Heart left ventricle (tissue), 16 donors: ENCODE data around the gene SPATA24. TPM values are rescaled to one million over a fixed set of nuclear protein-coding genes. Genes with fewer than 3 reads are reported as not detected.

ENCODE experiments used
- ATAC-seq, 4 donors: fragments of 200-7000 bp; cut with Tn5 transposase; one replicate each; pipeline ENCODE4 v1.9.1; 2020 to 2022; ENCODE audit warnings: moderate library complexity in 4 of 4, mild to moderate bottlenecking in 3 of 4, moderate number of reproducible peaks in 1 of 4
- DNase-seq, 5 donors: peaks; one replicate each; pipeline ENCODE4 v3.0.0-alpha.2; 2020
- H3K27ac ChIP-seq, 12 donors: fragments of 200-600 bp; sonication (generic) in 4 of 12; one replicate each; pipeline versions ENCODE4 v1.5.0 to v1.8.0; 2016 to 2022; ENCODE audit warnings: mild to moderate bottlenecking in 2 of 12
- H3K27me3 ChIP-seq, 9 donors: fragments of 200-600 bp; sonication (generic) in 2 of 9; one replicate each; pipeline versions ENCODE4 v1.5.1 to v1.8.0; 2016 to 2022; ENCODE audit warnings: mild to moderate bottlenecking in 3 of 9
- H3K36me3 ChIP-seq, 9 donors: fragments of 200-600 bp; sonication (generic) in 2 of 9; one replicate each; pipeline versions ENCODE4 v1.5.0 to v1.8.0; 2018 to 2022; ENCODE audit warnings: mild to moderate bottlenecking in 2 of 9
- H3K4me1 ChIP-seq, 12 donors: fragments of 200-600 bp; sonication (generic) in 4 of 12; one replicate each; pipeline versions ENCODE4 v1.5.0 to v1.8.0; 2016 to 2022; ENCODE audit warnings: mild to moderate bottlenecking in 3 of 12
- H3K4me3 ChIP-seq, 12 donors: fragments of 200-600 bp; sonication (generic) in 4 of 12; one replicate each; pipeline versions ENCODE4 v1.5.0 to v1.8.0; 2017 to 2022; ENCODE audit warnings: mild to moderate bottlenecking in 9 of 12, moderate library complexity in 4 of 12
- H3K9me3 ChIP-seq, 12 donors: fragments of 200-600 bp; sonication (generic) in 4 of 12; one replicate each; pipeline versions ENCODE4 v1.5.0 to v1.8.0; 2016 to 2022; ENCODE audit warnings: mild to moderate bottlenecking in 1 of 12
- CTCF ChIP-seq, 12 donors: fragments of 200-600 bp; sonication (generic) in 4 of 12; IDR thresholded peaks; one replicate each; pipeline versions ENCODE4 v1.5.0 to v1.8.0; 2018 to 2022; ENCODE audit warnings: antibody characterized with exemption in 12 of 12, mild to moderate bottlenecking in 5 of 12
- POLR2A ChIP-seq, 2 donors: fragments of 450-650 bp; IDR thresholded peaks; one replicate each; pipeline ENCODE4 v1.6.1; 2017; ENCODE audit warnings: antibody characterized with exemption in 2 of 2, mild to moderate bottlenecking in 2 of 2, moderate library complexity in 2 of 2
- WGBS, 4 donors: extraction: QIAGEN DNeasy Blood & Tissue Kit in 2 of 4; methylation state at CpG; one replicate each; pipeline versions ENCODE4 v1.1.5 to v1.1.7; 2013 to 2018; 5-methylcytosine and 5-hydroxymethylcytosine counted together
- intact Hi-C, 10 donors: fragments of 100-400 bp; cut with DNase I; formaldehyde crosslinking; loops; one replicate each; pipeline versions ENCODE4 v1.11.1 to v1.14.2; 2022
- polyA plus RNA-seq, 2 donors: library from polyadenylated mRNA; stranded (reverse); fragments of 200-250 nt; gene quantifications; one replicate each; pipeline ENCODE4 v1.2.3, GENCODE V29; 2013
- total RNA-seq, 9 donors: library from RNA; depleted of rRNA in 2 of 9; stranded (reverse); fragments of >200 nt in 2 of 9; fragmentation: NEBNext Ultra II Directional in 3 of 9; extraction: Animal tissue kit (Norgen Biotek cat#: 25700) in 3 of 9; gene quantifications; one replicate each; pipeline versions ENCODE4 v1.1.0 to v1.2.4, GENCODE V29; 2016 to 2023
- donor health status: ischemic (EF 13 %, LVEDD 7.1; RV severe dilation, severe dysfunction).
- donor health status: healthy with polysubstance abuse.
- donor health status: DM: no; HTN: yes; CAD: no.
- donor health status: DM: no; HTN: no; CAD: no.
- donor health status: ischemic (EF 25% LVEDD 6.9; RV normal size, moderate dysfunction).
- donor health status: ischemic (EF 25% LVEDD 5.7; RV mildly dilated, moderate dysfunction).
- donor health status: healthy.
- donor health status: DM: yes; HTN: yes; CAD: no.
- donor health status: ischemic (EF 35%, LVEDD 5.7; RV mildly dilated, moderate dysfunction).
- donor health status: nonischemic (EF 11% LVEDD 7.7; RV severe dilation, severe dysfunction).
- donor health status: DM: yes; HTN: yes; CAD: no.
- donor health status: PGD.
- donor health status: ischemic (EF 29% LVEDD 5.4; RV normal size, mild dysfunction).
- donor health status: nonischemic (EF 23%, LVEDD 6.1; RV moderate dilation, normal function).

Gene SPATA24
- total and polyA plus RNA-seq, 11 donors, result 10.7 to 37.8 (median 16.0) TPM

DNA sequence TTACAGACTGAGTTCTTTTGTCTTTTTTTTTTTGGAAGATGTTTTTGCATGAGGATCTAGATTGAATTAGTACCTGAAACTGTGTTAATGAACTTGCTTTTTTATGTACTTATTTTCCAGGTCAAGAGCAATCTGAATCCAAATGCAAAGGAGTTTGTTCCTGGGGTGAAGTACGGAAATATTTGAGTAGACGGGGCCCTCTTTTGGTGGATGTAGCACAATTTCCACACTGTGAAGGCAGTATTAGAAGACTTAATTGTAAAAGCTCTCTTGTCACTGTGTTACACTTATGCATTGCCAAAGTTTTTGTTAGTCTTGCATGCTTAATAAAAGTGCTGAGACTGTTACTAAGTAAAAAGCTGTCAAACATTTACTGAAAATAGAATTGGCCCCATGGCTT, 35.3 kb downstream of the SPATA24 start:
- ATAC-seq, result no peak
- no peak for TF ChIP-seq POLR2A (IDR thresholded peaks at IDR 0.05)
- TF ChIP-seq CTCF (IDR thresholded peaks at IDR 0.05), result no peak

GRCh38 chr5:139364466-139364865, 39.4 kb downstream of the SPATA24 start:
- Histone ChIP-seq H3K36me3 (peaks cover 0 to 63% (median 60%) of the 10 kb centered on the region in 9 donors), H3K4me1 (peaks cover 0 to 13% (median 0%) of the 10 kb centered on the region in 12 donors), H3K27me3 (no peaks in the 10 kb centered on the region), H3K9me3 (no peaks in the 10 kb centered on the region), H3K27ac (no peak overlapping the region), H3K4me3 (no peak overlapping the region)
- ATAC-seq (no peak), DNase-seq (no peak)
- WGBS, 4 donors, result 80 to 90% (median 82%) methylated on average over 2 of the region's 2 CpGs
- TF ChIP-seq CTCF (IDR thresholded peaks at IDR 0.05) (no peak), POLR2A (IDR thresholded peaks at IDR 0.05) (no peak)
- intact Hi-C loops, result no loop called here

More for the DNA sequence above, 35.3 kb downstream of the SPATA24 start:
- Histone ChIP-seq H3K9me3 (no peaks in the 10 kb centered on the region), H3K36me3 (peaks cover 0 to 98% (median 93%) of the 10 kb centered on the region in 9 donors), H3K27me3 (no peaks in the 10 kb centered on the region), H3K4me1 (peaks cover 0 to 33% (median 5%) of the 10 kb centered on the region in 12 donors), H3K4me3 (no peak overlapping the region), H3K27ac (peak overlapping the region in 2 of 12 donors; percentile 3 to 33)
- intact Hi-C loops, result no loop called here
- DNase-seq, result no peak
- WGBS, 4 donors, result 55 to 68% (median 63%) methylated on average over 2 of the region's 2 CpGs

- Histone ChIP-seq H3K4me3 (no peak overlapping the region), H3K4me1 (peaks cover 0 to 9% (median 0%) of the 10 kb centered on the region in 12 donors), H3K36me3 (peaks cover 0 to 58% (median 56%) of the 10 kb centered on the region in 9 donors), H3K9me3 (no peaks in the 10 kb centered on the region), H3K27ac (no peak overlapping the region), H3K27me3 (no peaks in the 10 kb centered on the region)
- DNase-seq, result no peak
- TF ChIP-seq POLR2A (IDR thresholded peaks at IDR 0.05), result no peak
- TF ChIP-seq CTCF (IDR thresholded peaks at IDR 0.05), result no peak
- ATAC-seq, result no peak
- 71 to 85% (median 84%) methylated on average over 2 of the region's 2 CpGs for WGBS, 4 donors
- intact Hi-C loops, result no loop called here
These were observed 40.0 kb downstream of the SPATA24 start for GRCh38 chr5:139363937-139364336.

- peaks cover 0 to 12% (median 0%) of the 10 kb centered on the region in 12 donors for H3K4me1 ChIP-seq
- no peaks in the 10 kb centered on the region for H3K27me3 ChIP-seq
- no peak for TF ChIP-seq CTCF (IDR thresholded peaks at IDR 0.05)
- TF ChIP-seq POLR2A (IDR thresholded peaks at IDR 0.05), result no peak
- 81 to 84% (median 83%) methylated on average over 6 of the region's 6 CpGs for WGBS, 4 donors
- ATAC-seq, result no peak
- no peak overlapping the region for H3K27ac ChIP-seq
- no peak for DNase-seq
- peaks cover 0 to 48% (median 38%) of the 10 kb centered on the region in 9 donors for H3K36me3 ChIP-seq
- intact Hi-C loops, result no loop called here
- no peak overlapping the region for H3K4me3 ChIP-seq
- no peaks in the 10 kb centered on the region for H3K9me3 ChIP-seq
These were observed 42.0 kb downstream of the SPATA24 start for GRCh38 chr5:139361835-139362429.
